ENCODE results near the gene AFAP1. TPM values are rescaled to one million over a fixed set of nuclear protein-coding genes. Genes with fewer than 3 reads are reported as not detected.

Gene AFAP1
- total RNA-seq, 1 experiment from 2014 or later, result 42.1 TPM

- Histone ChIP-seq H3K4me2 (ENCODE audit: low read length) (no peak overlapping the region), H3K36me3 (ENCODE audit: low read depth, low read length) (no peaks in the 10 kb centered on the region), H3K27me3 (ENCODE audit: low read length) (no peaks in the 10 kb centered on the region), H4K20me1 (ENCODE audit: low read length) (no peaks in the 10 kb centered on the region), H3K27ac (ENCODE audit: low read length) (no peak overlapping the region), H3K4me3 (ENCODE audit: low read length) (no peak overlapping the region), H2AFZ (ENCODE audit: low read length) (no peak overlapping the region), H3K9me2 (replicated peaks; ENCODE audit: low read length) (no peaks in the 10 kb centered on the region), H3F3A (ENCODE audit: low read length, unreplicated experiment) (no peaks in the 10 kb centered on the region), H3K9me3 (ENCODE audit: low read length) (no peaks in the 10 kb centered on the region), H3K9ac (ENCODE audit: low read length) (no peak overlapping the region), H3K4me1 (ENCODE audit: insufficient read depth, low read length) (peaks cover 30% of the 10 kb centered on the region), H3K79me2 (ENCODE audit: low read length) (no peaks in the 10 kb centered on the region)
- ChIA-PET CTCF (no interaction called here), POLR2A (ENCODE audit: unreplicated experiment) (no interaction called here)
- TF ChIP-seq CTCF (conservative IDR thresholded peaks at IDR 0.05; ENCODE audit: low read depth, low read length), result no peak
- TF ChIP-seq EZH2phosphoT487 (IDR thresholded peaks at IDR 0.05; ENCODE audit: borderline replicate concordance, low read length), result no peak
- BruUV-seq (replicated peaks), result no TSS peak
- intact Hi-C loops (cut with micrococcal nuclease), result no loop called here
- no peak for DNase-seq
- ATAC-seq, result no peak
Measured at GRCh38 chr4:7962609-7963508, 23.2 kb upstream of the AFAP1 start.

- no peak for ATAC-seq
- H3K9me2 ChIP-seq (replicated peaks; ENCODE audit: low read length), result no peaks in the 10 kb centered on the region
- no peak overlapping the region for H3K4me2 ChIP-seq (ENCODE audit: low read length)
- TF ChIP-seq CTCF (conservative IDR thresholded peaks at IDR 0.05; ENCODE audit: low read depth, low read length), result no peak
- no peak for TF ChIP-seq EZH2 (IDR thresholded peaks at IDR 0.05; ENCODE audit: low read length, unreplicated experiment)
- no peak for TF ChIP-seq EZH2phosphoT487 (IDR thresholded peaks at IDR 0.05; ENCODE audit: borderline replicate concordance, low read length)
- peak; percentile 37 for DNase-seq
- H3K9ac ChIP-seq (ENCODE audit: low read length), result no peak overlapping the region
- no peaks in the 10 kb centered on the region for H3K27me3 ChIP-seq (ENCODE audit: low read length)
- H3K36me3 ChIP-seq (ENCODE audit: low read depth, low read length), result no peaks in the 10 kb centered on the region
- H3F3A ChIP-seq (ENCODE audit: low read length, unreplicated experiment), result no peaks in the 10 kb centered on the region
- H3K79me2 ChIP-seq (ENCODE audit: low read length), result no peaks in the 10 kb centered on the region
- CTCF ChIA-PET, result no interaction called here
- H3K4me1 ChIP-seq (ENCODE audit: insufficient read depth, low read length), result peaks cover 47% of the 10 kb centered on the region
- H3K4me3 ChIP-seq (ENCODE audit: low read length), result no peak overlapping the region
- H2AFZ ChIP-seq (ENCODE audit: low read length), result no peak overlapping the region
- POLR2A ChIA-PET (ENCODE audit: unreplicated experiment), result no interaction called here
- intact Hi-C loops (cut with micrococcal nuclease), result no loop called here
- BruUV-seq (replicated peaks), result no TSS peak
- H3K27ac ChIP-seq (ENCODE audit: low read length), result peak overlapping the region; percentile 30
- no peaks in the 10 kb centered on the region for H3K9me3 ChIP-seq (ENCODE audit: low read length)
- no peaks in the 10 kb centered on the region for H4K20me1 ChIP-seq (ENCODE audit: low read length)
Measured at GRCh38 chr4:7960790-7961655, 21.4 kb upstream of the AFAP1 start.
